ENCODE measurements around the gene MTFR2.

MTFR2 gene

DNA sequence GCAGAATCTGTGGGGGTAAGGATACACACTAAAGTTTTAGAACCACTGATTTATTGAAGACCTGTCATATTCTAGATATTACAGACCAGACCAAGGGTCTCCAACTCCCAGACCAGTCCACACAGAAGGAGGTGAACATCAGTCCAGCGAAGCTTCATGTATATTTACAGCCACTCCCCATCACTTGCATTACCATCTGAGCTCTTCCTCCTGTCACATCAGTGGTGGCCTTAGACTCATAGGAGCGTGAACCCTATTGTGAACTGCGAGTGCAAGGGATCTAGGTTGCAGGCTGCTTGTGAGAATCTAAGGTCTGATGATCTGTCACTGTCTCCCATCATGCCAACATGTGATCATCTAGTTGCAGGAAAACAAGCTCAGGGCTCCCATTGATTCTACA, 44.5 kb upstream of the MTFR2 start:
- Histone ChIP-seq H3K9me3 (ENCODE audit: control insufficient read depth, insufficient read depth, low read depth, low read length) (no peaks in the 10 kb centered on the region), H3K36me3 (ENCODE audit: control insufficient read depth in 2 of 2, insufficient read depth in 1 of 2, low read length in 2 of 2) (no peaks in the 10 kb centered on the region), H3K4me3 (ENCODE audit: low read depth, low read length) (no peak overlapping the region), H3K27ac (ENCODE audit: extremely low read depth, low read depth, low read length) (no peak overlapping the region), H3K4me1 (ENCODE audit: control insufficient read depth, insufficient read depth, low read length) (peaks cover 6% of the 10 kb centered on the region; the same call in 1 of the 2 replicates)
- CTCF ChIA-PET: no interaction called here
- peak; percentile 97 for TF ChIP-seq ZNF610 (tag by site-specific recombination; IDR thresholded peaks at IDR 0.05; ENCODE audit: borderline replicate concordance)
- no peak for TF ChIP-seq ZNF792 (tag by site-specific recombination; IDR thresholded peaks at IDR 0.05)
- no peak for TF ChIP-seq ZNF202 (tag by site-specific recombination; IDR thresholded peaks at IDR 0.05; ENCODE audit: borderline replicate concordance)
- TF ChIP-seq GFI1B (tag by site-specific recombination; IDR thresholded peaks at IDR 0.05): no peak
- POLR2A ChIA-PET: no interaction called here

DNA sequence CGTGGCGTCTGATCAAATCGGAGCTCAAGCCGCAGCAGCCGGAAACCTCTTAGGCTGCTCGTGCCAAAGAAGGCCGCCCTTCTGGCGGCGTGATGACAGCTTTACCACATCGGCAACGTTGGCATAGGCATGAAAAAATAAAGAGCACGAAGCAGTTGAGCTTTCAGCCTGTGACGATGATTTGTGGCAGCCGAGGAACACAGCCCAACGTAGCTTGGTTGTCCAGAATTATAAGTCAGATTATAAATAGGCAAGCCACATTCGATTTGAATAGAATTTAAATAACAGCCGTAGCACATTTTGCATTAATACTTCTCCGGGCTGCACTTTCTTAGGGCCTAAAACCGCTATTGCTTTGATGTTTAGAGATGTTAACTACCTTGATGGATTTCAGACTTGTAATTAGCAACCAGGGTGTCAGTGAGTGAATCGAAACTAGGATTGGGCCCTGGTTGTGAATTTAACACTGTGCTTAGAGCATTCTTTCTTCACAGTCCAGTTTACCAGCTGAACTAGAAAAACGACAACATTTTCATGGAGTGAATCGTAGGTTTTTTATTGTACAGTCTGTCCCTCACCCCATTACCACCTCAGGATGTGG, 40.4 kb upstream of the MTFR2 start:
- H3K4me1 ChIP-seq (ENCODE audit: control insufficient read depth, insufficient read depth, low read length): peaks cover 6% of the 10 kb centered on the region; the same call in 1 of the 2 replicates
- peak overlapping the region; percentile 95 for H3K27ac ChIP-seq (ENCODE audit: extremely low read depth, low read depth, low read length)
- H3K36me3 ChIP-seq (ENCODE audit: control insufficient read depth in 2 of 2, insufficient read depth in 1 of 2, low read length in 2 of 2): no peaks in the 10 kb centered on the region
- ChIA-PET POLR2A (interaction anchor here (0.6 to 4.0 kb wide), 23 partner anchors 8 to 792 kb away, joined by 3 to 80 read pairs (median 6); partner anchors contain the start of genes AHI1, MAP3K5, MAP7 and MTFR2), CTCF (interaction anchor here (0.6 to 2.1 kb wide), 9 partner anchors 21 to 502 kb away, joined by 3 to 15 read pairs (median 3); partner anchors contain the start of genes MAP3K5 and MAP7)
- H3K9me3 ChIP-seq (ENCODE audit: control insufficient read depth, insufficient read depth, low read depth, low read length): no peaks in the 10 kb centered on the region
- H3K4me3 ChIP-seq (ENCODE audit: low read depth, low read length): peak overlapping the region; percentile 62
- TF ChIP-seq, protein P1, sequence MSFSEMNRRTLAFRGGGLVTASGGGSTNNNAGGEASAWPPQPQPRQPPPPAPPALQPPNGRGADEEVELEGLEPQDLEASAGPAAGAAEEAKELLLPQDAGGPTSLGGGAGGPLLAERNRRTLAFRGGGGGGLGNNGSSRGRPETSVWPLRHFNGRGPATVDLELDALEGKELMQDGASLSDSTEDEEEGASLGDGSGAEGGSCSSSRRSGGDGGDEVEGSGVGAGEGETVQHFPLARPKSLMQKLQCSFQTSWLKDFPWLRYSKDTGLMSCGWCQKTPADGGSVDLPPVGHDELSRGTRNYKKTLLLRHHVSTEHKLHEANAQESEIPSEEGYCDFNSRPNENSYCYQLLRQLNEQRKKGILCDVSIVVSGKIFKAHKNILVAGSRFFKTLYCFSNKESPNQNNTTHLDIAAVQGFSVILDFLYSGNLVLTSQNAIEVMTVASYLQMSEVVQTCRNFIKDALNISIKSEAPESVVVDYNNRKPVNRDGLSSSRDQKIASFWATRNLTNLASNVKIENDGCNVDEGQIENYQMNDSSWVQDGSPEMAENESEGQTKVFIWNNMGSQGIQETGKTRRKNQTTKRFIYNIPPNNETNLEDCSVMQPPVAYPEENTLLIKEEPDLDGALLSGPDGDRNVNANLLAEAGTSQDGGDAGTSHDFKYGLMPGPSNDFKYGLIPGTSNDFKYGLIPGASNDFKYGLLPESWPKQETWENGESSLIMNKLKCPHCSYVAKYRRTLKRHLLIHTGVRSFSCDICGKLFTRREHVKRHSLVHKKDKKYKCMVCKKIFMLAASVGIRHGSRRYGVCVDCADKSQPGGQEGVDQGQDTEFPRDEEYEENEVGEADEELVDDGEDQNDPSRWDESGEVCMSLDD (tag by site-specific recombination; IDR thresholded peaks at IDR 0.05): no peak
- TF ChIP-seq RBAK (tag by site-specific recombination; IDR thresholded peaks at IDR 0.05) (no peak), TCF7L2 (IDR thresholded peaks at IDR 0.05; ENCODE audit: borderline replicate concordance, low read depth, low read length) (peak; percentile 35; the same call in 1 of the 2 replicates), ZSCAN30 (tag by site-specific recombination; IDR thresholded peaks at IDR 0.05) (no peak), BCL11B (tag by site-specific recombination; IDR thresholded peaks at IDR 0.05; ENCODE audit: low read depth) (no peak), ZNF37A (tag by site-specific recombination; IDR thresholded peaks at IDR 0.05) (no peak), PRDM10 (tag by site-specific recombination; IDR thresholded peaks at IDR 0.05) (no peak), GFI1B (tag by site-specific recombination; IDR thresholded peaks at IDR 0.05) (no peak), KLF7 (tag by site-specific recombination; IDR thresholded peaks at IDR 0.05; ENCODE audit: borderline replicate concordance) (no peak), ZNF660 (tag by site-specific recombination; IDR thresholded peaks at IDR 0.05) (no peak; the same call in 1 of the 2 replicates), ZBTB7A (tag by site-specific recombination; IDR thresholded peaks at IDR 0.05; ENCODE audit: low read depth) (no peak), ZNF24 (tag by site-specific recombination; IDR thresholded peaks at IDR 0.05) (no peak), ZNF549 (tag by site-specific recombination; IDR thresholded peaks at IDR 0.05) (no peak), ZNF677 (tag by site-specific recombination; IDR thresholded peaks at IDR 0.05) (no peak), ZNF311 (tag by site-specific recombination; IDR thresholded peaks at IDR 0.05; ENCODE audit: borderline replicate concordance) (no peak)
- TF ChIP-seq, protein P2, sequence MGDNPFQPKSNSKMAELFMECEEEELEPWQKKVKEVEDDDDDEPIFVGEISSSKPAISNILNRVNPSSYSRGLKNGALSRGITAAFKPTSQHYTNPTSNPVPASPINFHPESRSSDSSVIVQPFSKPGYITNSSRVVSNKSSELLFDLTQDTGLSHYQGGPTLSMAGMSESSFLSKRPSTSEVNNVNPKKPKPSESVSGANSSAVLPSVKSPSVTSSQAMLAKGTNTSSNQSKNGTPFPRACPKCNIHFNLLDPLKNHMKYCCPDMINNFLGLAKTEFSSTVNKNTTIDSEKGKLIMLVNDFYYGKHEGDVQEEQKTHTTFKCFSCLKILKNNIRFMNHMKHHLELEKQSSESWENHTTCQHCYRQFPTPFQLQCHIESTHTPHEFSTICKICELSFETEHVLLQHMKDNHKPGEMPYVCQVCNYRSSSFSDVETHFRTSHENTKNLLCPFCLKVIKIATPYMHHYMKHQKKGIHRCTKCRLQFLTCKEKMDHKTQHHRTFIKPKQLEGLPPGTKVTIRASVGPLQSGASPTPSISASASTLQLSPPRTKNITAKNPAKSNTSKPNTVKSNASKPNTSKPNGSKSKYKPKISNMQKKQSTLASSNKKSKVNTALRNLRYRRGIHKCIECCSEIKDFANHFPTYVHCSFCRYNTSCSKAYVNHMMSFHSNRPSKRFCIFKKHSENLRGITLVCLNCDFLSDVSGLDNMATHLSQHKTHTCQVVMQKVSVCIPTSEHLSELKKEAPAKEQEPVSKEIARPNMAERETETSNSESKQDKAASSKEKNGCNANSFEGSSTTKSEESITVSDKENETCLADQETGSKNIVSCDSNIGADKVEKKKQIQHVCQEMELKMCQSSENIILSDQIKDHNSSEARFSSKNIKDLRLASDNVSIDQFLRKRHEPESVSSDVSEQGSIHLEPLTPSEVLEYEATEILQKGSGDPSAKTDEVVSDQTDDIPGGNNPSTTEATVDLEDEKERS (tag by site-specific recombination; IDR thresholded peaks at IDR 0.05): no peak
- TF ChIP-seq, protein P3, sequence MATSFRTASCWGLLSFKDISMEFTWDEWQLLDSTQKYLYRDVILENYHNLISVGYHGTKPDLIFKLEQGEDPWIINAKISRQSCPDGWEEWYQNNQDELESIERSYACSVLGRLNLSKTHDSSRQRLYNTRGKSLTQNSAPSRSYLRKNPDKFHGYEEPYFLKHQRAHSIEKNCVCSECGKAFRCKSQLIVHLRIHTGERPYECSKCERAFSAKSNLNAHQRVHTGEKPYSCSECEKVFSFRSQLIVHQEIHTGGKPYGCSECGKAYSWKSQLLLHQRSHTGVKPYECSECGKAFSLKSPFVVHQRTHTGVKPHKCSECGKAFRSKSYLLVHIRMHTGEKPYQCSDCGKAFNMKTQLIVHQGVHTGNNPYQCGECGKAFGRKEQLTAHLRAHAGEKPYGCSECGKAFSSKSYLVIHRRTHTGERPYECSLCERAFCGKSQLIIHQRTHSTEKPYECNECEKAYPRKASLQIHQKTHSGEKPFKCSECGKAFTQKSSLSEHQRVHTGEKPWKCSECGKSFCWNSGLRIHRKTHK (tag by site-specific recombination; IDR thresholded peaks at IDR 0.05): no peak
- TF ChIP-seq, protein P4, sequence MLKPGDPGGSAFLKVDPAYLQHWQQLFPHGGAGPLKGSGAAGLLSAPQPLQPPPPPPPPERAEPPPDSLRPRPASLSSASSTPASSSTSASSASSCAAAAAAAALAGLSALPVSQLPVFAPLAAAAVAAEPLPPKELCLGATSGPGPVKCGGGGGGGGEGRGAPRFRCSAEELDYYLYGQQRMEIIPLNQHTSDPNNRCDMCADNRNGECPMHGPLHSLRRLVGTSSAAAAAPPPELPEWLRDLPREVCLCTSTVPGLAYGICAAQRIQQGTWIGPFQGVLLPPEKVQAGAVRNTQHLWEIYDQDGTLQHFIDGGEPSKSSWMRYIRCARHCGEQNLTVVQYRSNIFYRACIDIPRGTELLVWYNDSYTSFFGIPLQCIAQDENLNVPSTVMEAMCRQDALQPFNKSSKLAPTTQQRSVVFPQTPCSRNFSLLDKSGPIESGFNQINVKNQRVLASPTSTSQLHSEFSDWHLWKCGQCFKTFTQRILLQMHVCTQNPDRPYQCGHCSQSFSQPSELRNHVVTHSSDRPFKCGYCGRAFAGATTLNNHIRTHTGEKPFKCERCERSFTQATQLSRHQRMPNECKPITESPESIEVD (tag by site-specific recombination; IDR thresholded peaks at IDR 0.05): no peak
